Esophagus (tissue), 2 donors: ENCODE data around the gene MN1. TPM values are rescaled to one million over a fixed set of nuclear protein-coding genes. Genes with fewer than 3 reads are reported as not detected.
A peak's percentile ranks its signal among the peaks of the same experiment; 100 is the strongest.

Source experiments
- H3K27ac ChIP-seq, 2 donors: one replicate each; pipeline ENCODE4 v1.5.1; 2013; ENCODE audit warnings: low read depth in 2 of 2, mild to moderate bottlenecking in 2 of 2, inconsistent platforms in 1 of 2, low read length in 1 of 2, moderate library complexity in 1 of 2
- H3K27me3 ChIP-seq, 2 donors: one replicate each; pipeline ENCODE4 v1.6.1; 2013; ENCODE audit warnings: low read length in 2 of 2, control low read depth in 1 of 2, mild to moderate bottlenecking in 1 of 2; ENCODE audit not compliant: insufficient read depth in 2 of 2, control insufficient read depth in 1 of 2
- H3K36me3 ChIP-seq, 2 donors: one replicate each; pipeline ENCODE4 v1.6.1; 2013; ENCODE audit warnings: low read length in 1 of 2; ENCODE audit not compliant: control insufficient read depth in 2 of 2, insufficient read depth in 2 of 2
- H3K4me1 ChIP-seq, 2 donors: one replicate each; pipeline ENCODE4 v1.6.1; 2013; ENCODE audit warnings: low read length in 1 of 2; ENCODE audit not compliant: control insufficient read depth in 2 of 2, insufficient read depth in 2 of 2
- H3K4me3 ChIP-seq, 2 donors: one replicate each; pipeline ENCODE4 v1.5.1; 2013; ENCODE audit warnings: low read length in 2 of 2, mild to moderate bottlenecking in 2 of 2, low read depth in 1 of 2, moderate library complexity in 1 of 2
- H3K9me3 ChIP-seq, 2 donors: one replicate each; pipeline ENCODE4 v1.6.1; 2013; ENCODE audit warnings: mild to moderate bottlenecking in 2 of 2, low read depth in 1 of 2, low read length in 1 of 2, moderate library complexity in 1 of 2; ENCODE audit not compliant: control insufficient read depth in 2 of 2, insufficient read depth in 1 of 2
- WGBS, 2 donors: extraction: QIAGEN DNeasy Blood & Tissue Kit; methylation state at CpG; one replicate each; pipeline ENCODE4 v1.1.7; 2013; 5-methylcytosine and 5-hydroxymethylcytosine counted together
- polyA plus RNA-seq, 2 donors: library from polyadenylated mRNA; stranded (reverse); fragments of 200-250 nt; gene quantifications; one replicate each; pipeline ENCODE4 v1.2.3, GENCODE V29; 2013
- donor health status: healthy with polysubstance abuse.
- donor health status: Bipolar disorder and iron deficiency.

MN1 gene
- polyA plus RNA-seq, 2 donors, result 0.94 to 1.5 TPM

GRCh38 chr22:27786291-27786932 is 15.1 kb downstream of the MN1 start:
- Histone ChIP-seq H3K4me3 (no peak overlapping the region), H3K4me1 (peaks cover 0 to 2% of the 10 kb centered on the region in 2 donors), H3K27me3 (no peaks in the 10 kb centered on the region), H3K36me3 (no peaks in the 10 kb centered on the region), H3K9me3 (no peaks in the 10 kb centered on the region), H3K27ac (peak overlapping the region; percentile 47 to 55)
- WGBS, 2 donors, result 69 to 72% methylated on average over 14 of the region's 14 CpGs

- Histone ChIP-seq H3K4me1 (peaks cover 0 to 2% of the 10 kb centered on the region in 2 donors), H3K4me3 (no peak overlapping the region), H3K36me3 (no peaks in the 10 kb centered on the region), H3K27ac (peak overlapping the region; percentile 42 to 55), H3K9me3 (no peaks in the 10 kb centered on the region), H3K27me3 (no peaks in the 10 kb centered on the region)
- 64 to 76% methylated on average over 12 of the region's 12 CpGs for WGBS, 2 donors
Measured at GRCh38 chr22:27785831-27786230, 15.7 kb downstream of the MN1 start.

GRCh38 chr22:27784120-27784475 is 17.5 kb downstream of the MN1 start:
- 81 to 84% methylated on average over 6 of the region's 6 CpGs for WGBS, 2 donors
- peak overlapping the region; percentile 18 to 50 for H3K27ac ChIP-seq

GRCh38 chr22:27783436-27784119 is 18.0 kb downstream of the MN1 start:
- Histone ChIP-seq H3K4me3 (no peak overlapping the region), H3K36me3 (no peaks in the 10 kb centered on the region), H3K27ac (peak overlapping the region; percentile 18 to 50), H3K27me3 (no peaks in the 10 kb centered on the region), H3K4me1 (peaks cover 2 to 3% of the 10 kb centered on the region in 2 donors), H3K9me3 (no peaks in the 10 kb centered on the region)
- 79 to 84% methylated on average over 13 of the region's 13 CpGs for WGBS, 2 donors

More at GRCh38 chr22:27784120-27784475, 17.5 kb downstream of the MN1 start:
- Histone ChIP-seq H3K36me3 (no peaks in the 10 kb centered on the region), H3K27me3 (no peaks in the 10 kb centered on the region), H3K4me1 (peaks cover 0 to 2% of the 10 kb centered on the region in 2 donors), H3K4me3 (no peak overlapping the region), H3K9me3 (no peaks in the 10 kb centered on the region)

DNA sequence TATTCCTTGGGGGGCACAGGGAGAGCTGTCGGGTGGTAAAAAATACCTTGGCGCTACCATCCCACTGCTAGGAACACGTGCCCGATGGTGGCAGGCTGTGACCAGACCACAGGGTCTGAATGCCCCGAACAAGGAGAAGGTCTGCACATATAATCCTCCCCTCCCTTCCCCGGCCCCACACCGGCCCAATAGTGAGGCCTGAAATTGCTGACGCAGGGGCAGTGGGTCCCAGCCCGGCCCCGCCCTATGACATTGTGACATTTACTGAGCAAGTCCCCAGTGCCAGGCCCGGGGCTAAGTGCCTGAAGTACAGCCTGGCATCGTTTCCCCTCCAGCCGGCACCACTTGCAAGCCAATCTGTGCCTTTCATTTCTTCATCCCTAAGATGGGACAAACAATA is 19.5 kb downstream of the MN1 start:
- no peaks in the 10 kb centered on the region for H3K36me3 ChIP-seq
- no peak overlapping the region for H3K4me3 ChIP-seq
- H3K27ac ChIP-seq, result peak overlapping the region; percentile 37 to 50
- WGBS, 2 donors, result 81 to 83% methylated on average over 13 of the region's 13 CpGs
- H3K27me3 ChIP-seq, result no peaks in the 10 kb centered on the region
- no peaks in the 10 kb centered on the region for H3K9me3 ChIP-seq
- peaks cover 0 to 4% of the 10 kb centered on the region in 2 donors for H3K4me1 ChIP-seq

GRCh38 chr22:27780161-27780575 is 21.4 kb downstream of the MN1 start:
- no peaks in the 10 kb centered on the region for H3K27me3 ChIP-seq
- no peaks in the 10 kb centered on the region for H3K9me3 ChIP-seq
- WGBS, 2 donors, result 33 to 46% methylated on average over 9 of the region's 9 CpGs
- no peak overlapping the region for H3K4me3 ChIP-seq
- peak overlapping the region; percentile 24 to 51 for H3K27ac ChIP-seq
- H3K4me1 ChIP-seq, result peaks cover 2 to 4% of the 10 kb centered on the region in 2 donors
- H3K36me3 ChIP-seq, result no peaks in the 10 kb centered on the region

DNA sequence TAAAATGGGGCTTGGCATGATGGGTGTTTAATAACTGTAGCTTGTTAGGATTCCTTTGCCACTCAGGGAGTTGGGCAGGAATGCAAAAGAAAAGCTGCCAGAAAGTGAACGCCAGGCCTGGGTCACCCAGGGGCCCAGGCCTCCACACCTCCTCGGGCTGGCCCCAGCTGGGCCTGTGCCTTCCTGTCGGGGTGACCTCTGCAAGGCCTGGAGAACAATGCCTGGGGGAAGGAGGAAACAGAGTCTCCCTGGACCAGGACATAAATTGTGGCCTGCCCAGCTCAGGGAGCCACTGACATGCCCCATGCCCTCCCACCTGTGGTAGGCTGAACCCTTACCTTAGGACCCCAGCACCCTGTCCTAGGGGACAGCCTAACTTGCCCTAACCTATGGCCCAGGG is 21.9 kb downstream of the MN1 start:
- Histone ChIP-seq H3K4me3 (no peak overlapping the region), H3K27ac (peak overlapping the region; percentile 19 to 51), H3K27me3 (no peaks in the 10 kb centered on the region), H3K9me3 (no peaks in the 10 kb centered on the region), H3K36me3 (no peaks in the 10 kb centered on the region), H3K4me1 (peaks cover 3 to 4% of the 10 kb centered on the region in 2 donors)
- WGBS, 2 donors, result 39 to 58% methylated on average over 3 of the region's 3 CpGs

DNA sequence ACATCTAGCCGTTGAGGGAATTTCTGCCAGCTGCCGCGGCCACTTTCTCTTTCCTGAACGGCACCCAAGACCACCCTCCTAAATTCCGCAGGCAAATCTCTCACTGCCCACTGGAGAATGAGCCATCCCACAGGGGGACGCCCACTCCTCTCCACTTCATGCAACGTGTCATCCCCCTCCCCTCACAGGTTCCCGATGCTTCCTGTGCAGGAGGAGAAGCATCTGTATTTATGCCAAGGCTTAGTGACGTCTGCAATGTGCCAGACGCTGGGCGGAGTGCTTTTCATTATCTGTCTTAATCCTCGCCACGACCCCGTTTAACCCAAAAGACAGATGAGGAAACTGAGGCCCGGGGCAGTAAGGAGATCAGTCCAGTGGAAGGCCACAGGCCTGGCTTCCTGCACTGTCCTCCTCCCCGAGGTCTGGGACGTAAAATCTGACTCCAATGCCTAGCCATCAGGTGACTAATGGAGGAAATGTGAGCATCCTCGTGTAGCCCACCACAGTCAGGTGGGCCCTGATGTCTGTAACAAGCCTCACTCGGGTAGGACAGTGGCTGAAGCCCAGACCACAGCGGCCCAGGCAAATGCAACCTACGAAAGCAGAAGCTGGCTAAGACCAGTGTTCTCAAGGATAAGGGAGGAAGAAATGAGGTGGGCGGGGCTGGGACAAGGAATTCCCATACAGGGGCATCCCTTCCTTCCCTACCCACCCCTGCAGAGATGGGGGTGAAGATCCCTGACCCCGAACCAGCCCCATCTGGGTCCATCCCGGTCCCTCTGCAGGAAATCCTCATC is 23.1 kb downstream of the MN1 start:
- Histone ChIP-seq H3K27me3 (no peaks in the 10 kb centered on the region), H3K36me3 (no peaks in the 10 kb centered on the region), H3K4me1 (peaks cover 3 to 4% of the 10 kb centered on the region in 2 donors), H3K4me3 (no peak overlapping the region), H3K9me3 (no peaks in the 10 kb centered on the region), H3K27ac (peak overlapping the region; percentile 50 to 62)
- 48 to 50% methylated on average over 24 of the region's 24 CpGs for WGBS, 2 donors

DNA sequence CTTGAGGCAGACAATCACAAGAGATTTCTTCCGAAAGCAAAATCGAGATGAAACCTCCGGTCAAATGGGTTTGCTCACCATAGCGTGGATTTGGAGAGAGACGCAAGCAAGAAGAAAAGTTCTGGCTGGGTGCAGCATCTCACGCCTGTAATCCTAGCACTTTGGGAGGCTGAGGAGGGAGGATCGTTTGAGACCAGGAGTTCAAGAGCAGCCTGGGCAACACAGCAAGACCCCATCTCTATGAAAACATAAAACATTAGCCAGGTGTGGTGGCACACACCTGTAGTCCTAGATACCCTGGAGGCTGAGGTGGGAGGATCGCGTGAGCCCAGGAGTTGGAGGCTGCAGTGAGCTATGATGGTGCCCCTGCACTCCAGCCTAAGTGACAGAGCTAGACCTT is 24.4 kb downstream of the MN1 start:
- peak overlapping the region in 1 of 2 donors; percentile 7 for H3K27ac ChIP-seq

More for the DNA sequence above, 24.4 kb downstream of the MN1 start:
- peaks cover 3 to 4% of the 10 kb centered on the region in 2 donors for H3K4me1 ChIP-seq
- no peaks in the 10 kb centered on the region for H3K9me3 ChIP-seq
- no peak overlapping the region for H3K4me3 ChIP-seq
- H3K36me3 ChIP-seq, result no peaks in the 10 kb centered on the region
- no peaks in the 10 kb centered on the region for H3K27me3 ChIP-seq
- WGBS, 2 donors, result 80 to 81% methylated on average over 9 of the region's 9 CpGs
